ENCODE data around the gene SERPINA12. TPM values are rescaled to one million over a fixed set of nuclear protein-coding genes. Genes with fewer than 3 reads are reported as not detected.
"Not testable (repeated sequence)": the region's sequence is repeated elsewhere in the genome, so short reads cannot be mapped to it uniquely, and the experiment has no call there.

SERPINA12 gene
- total RNA-seq, 1 donor from 2014 or later, result not detected

- no peak for DNase-seq (ENCODE audit: low read depth, low spot score)
These were observed 28.9 kb upstream of the SERPINA12 start for GRCh38 chr14:94538070-94538740.

DNA sequence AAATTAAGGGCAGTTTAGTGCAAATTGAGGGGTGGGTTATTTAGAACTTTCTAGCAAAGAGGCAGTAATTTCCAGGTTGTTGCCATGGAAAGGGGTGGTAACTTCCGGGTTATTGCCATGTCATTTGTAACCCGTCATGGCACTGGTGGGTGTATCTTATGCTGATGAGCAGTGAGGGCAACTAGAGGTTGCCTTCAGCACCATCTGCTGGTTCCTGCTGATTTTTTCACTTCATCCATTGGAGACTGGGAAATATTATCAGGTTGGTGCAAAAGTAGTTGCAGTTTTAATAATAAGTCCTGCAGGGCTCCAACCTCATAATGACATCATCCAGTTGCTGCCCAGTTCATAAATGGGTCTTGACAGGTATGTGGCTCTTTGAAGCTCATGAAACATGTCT is 27.6 kb upstream of the SERPINA12 start:
- DNase-seq (ENCODE audit: low read depth, low spot score), result no peak

DNA sequence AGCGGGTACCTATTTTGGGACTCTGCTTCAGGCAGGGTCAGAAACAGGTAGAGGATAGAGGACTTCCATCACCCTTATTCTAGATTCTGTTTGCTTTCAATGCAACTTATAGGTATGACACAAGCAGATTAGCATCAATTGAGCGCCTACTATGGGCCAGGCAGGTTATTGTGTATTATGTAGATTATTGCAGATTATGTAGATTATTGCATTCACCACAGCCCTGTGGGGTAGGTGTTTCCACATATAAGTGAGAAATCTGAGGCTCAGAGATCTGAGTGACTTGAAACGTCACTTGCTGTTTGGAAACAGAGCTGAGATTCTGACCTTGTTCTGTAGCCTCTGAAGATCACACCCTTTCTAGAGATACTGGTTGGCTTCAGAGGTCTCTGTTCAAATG is 26.2 kb upstream of the SERPINA12 start:
- DNase-seq (ENCODE audit: low read depth, low spot score), result no peak

GRCh38 chr14:94532447-94532846 is 23.2 kb upstream of the SERPINA12 start:
- DNase-seq (ENCODE audit: low read depth, low spot score), result no peak

DNA sequence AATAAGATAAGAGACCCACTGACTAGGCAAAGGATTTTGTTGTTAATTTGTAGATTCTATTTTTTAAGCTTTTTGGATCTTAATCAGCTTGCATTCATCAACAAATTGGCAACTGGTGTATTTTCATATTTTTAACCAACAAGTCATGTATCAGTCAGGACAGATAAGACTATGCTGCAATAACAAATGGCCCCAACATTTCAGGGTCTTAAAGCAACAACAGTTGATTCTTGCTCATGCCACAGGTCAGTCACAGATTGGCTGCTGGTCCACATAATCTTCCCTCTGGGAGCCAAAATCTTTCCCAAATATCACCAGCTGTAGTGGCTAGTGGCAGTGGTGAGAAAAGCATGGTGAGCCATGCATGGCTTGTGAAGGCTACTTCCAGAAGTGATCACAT is 21.9 kb upstream of the SERPINA12 start:
- DNase-seq (ENCODE audit: low read depth, low spot score), result no peak

DNA sequence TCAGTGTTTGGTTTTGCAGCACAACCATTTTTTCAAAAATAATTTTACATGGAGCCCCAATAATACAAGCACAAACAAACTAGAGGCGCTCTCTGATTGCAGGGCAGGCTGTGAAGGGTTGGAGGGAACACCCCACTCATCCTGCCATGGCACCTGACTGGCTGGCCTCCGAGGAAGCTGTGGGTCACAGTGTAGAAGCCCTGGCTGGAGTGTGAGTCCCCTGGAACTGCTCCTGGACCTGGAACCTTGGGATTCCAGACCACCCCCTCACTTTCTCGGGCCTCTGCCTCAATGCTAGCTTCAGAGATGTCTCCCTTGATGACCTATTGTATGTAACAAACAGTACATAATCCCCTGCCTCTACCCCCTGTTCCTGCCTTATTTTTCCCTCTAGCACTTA is 14.8 kb upstream of the SERPINA12 start:
- no peak for DNase-seq (ENCODE audit: low read depth, low spot score)

DNA sequence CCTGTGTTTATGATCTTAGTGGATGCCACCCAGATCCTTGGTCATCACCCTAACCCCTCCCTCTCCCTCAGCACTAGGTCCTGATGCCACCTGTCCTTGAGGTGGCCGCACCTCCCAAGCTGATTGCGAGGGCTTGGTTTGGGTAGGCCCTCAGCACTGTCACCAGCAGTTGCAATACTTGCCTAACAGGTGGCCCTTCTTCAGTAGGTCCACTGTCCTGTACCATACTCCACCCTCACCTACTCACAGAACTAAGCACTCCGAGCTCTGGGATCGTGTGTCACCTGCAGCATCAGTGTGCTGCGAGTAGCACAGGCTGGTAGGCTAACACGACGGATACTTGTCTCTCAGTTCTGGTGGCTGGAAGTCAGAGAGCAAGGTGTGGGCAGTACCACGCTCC is 14.0 kb upstream of the SERPINA12 start:
- no peak for DNase-seq (ENCODE audit: low read depth, low spot score)

GRCh38 chr14:94522115-94522724 is 13.0 kb upstream of the SERPINA12 start:
- DNase-seq (ENCODE audit: low read depth, low spot score), result no peak

DNA sequence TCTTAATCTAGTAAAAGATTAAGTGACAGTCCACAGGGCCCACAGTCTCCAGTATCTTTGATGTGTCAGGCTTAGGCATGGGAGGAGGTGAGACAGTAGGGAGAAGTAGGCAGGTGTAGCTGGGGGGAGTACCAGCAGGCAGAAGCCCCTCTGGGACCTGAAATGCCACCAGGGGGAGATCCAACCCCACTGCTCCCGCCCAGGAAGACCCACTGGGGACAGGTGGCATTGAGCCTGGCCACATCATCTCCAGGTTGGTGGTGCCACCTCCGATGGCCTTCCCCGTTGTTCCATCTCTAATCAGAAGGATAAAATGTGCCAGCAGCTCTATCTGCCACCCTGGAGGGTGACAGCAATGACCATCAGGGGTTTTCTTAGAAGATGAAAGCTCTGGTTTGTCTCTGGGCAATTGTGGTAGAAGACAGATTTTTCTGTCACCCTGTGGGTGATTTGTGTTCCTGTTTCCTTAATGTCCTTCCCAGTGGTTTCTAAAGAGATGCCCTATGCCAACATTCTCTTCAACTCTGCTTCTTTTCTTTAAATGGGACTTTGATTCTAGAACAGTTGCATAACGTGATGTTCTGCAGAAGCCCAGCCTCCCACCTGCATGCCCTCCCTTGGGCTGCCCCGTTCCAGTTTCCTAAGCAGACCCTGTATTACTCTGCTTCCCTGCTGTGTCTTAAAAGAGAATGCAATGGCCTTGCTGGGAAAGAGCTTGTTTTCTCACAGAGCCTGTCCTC is 12.3 kb upstream of the SERPINA12 start:
- DNase-seq (ENCODE audit: low read depth, low spot score), result no peak

GRCh38 chr14:94517641-94518257 is 8.5 kb upstream of the SERPINA12 start:
- DNase-seq (ENCODE audit: low read depth, low spot score), result no peak

GRCh38 chr14:94517248-94517640 is 8.0 kb upstream of the SERPINA12 start:
- DNase-seq (ENCODE audit: low read depth, low spot score), result no peak

GRCh38 chr14:94515856-94516255 is 6.6 kb upstream of the SERPINA12 start:
- DNase-seq (ENCODE audit: low read depth, low spot score), result no peak

DNA sequence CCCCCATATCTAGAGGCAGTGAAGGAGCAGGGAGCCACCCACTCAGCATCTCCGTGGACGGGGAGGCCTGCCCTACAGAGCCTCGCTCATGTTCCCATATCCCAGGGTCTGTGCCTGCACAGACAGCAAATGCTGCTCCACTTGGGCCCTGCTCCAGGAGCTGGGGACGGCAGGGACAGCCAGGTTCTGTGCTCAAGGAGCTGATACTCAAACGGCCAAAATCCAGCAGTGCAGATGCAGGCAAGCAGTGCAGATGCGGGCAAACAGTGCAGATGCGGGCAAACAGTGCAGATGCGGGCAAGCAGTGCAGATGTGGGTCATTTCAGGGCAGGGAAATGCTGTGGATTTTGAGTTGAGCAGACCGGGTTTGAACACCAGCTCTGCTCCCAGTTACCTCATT is 6.2 kb upstream of the SERPINA12 start:
- DNase-seq (ENCODE audit: low read depth, low spot score), result no peak

DNA sequence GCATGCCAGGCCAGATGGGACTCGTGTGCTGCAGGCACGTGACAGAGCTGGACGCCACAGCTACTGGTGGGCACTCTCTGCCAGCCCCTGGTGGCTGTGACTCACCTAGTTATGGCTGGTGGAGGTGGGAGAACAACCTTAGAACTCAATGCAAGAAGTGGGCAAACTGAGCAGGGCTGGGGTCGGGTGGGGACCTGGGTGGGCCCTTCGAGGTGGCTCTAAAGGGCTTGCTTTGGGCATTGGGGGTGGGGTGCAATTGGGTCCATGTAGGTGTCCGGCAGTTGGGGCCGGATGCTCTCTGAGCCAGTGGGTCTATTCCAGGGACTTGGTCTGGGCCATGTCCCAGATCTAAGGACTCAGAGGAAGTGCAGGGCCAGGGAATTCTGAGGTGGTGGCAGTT is 5.1 kb upstream of the SERPINA12 start:
- no peak for DNase-seq (ENCODE audit: low read depth, low spot score)

DNA sequence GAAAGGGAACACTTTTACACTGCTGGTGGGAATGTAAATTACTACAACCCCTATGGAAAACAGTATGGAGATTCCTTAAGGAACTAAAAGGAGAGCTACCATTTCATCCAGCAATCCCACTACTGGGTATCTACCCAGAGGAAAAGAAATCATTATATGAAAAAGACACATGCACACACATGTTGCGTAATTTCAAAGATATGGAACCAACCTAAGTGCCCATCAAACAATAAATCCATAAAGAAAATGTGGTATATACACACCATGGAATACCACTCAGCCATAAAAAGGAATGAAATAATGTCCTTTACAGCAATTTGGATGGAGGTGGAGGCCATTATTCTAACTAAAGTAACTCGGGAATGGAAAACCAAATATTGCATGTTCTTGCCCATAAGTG is 1.2 kb upstream of the SERPINA12 start:
- not testable (repeated sequence) for DNase-seq (ENCODE audit: low read depth, low spot score)

DNA sequence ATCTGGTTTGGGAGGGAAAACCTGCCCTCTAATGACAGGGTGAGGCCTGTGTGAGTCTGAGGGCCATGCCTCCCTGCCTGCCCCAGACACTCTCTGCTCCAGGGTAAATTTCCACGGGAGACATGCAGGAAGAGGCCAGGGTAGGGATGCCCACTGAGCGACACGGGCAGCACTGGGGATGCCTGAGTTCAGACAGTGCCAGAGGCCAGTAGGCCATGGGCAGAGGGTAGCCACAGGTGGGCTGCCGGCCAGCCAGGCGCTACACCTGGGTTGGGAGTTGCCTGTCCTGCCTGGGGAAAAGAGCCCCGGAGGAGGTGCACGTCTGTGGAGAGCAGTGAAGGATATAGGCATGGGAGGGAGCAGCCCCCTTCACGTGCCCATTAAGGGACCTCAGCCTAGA is 3.6 kb downstream of the SERPINA12 start:
- DNase-seq (ENCODE audit: low read depth, low spot score), result no peak

GRCh38 chr14:94505206-94505605 is 4.1 kb downstream of the SERPINA12 start:
- DNase-seq (ENCODE audit: low read depth, low spot score), result no peak

DNA sequence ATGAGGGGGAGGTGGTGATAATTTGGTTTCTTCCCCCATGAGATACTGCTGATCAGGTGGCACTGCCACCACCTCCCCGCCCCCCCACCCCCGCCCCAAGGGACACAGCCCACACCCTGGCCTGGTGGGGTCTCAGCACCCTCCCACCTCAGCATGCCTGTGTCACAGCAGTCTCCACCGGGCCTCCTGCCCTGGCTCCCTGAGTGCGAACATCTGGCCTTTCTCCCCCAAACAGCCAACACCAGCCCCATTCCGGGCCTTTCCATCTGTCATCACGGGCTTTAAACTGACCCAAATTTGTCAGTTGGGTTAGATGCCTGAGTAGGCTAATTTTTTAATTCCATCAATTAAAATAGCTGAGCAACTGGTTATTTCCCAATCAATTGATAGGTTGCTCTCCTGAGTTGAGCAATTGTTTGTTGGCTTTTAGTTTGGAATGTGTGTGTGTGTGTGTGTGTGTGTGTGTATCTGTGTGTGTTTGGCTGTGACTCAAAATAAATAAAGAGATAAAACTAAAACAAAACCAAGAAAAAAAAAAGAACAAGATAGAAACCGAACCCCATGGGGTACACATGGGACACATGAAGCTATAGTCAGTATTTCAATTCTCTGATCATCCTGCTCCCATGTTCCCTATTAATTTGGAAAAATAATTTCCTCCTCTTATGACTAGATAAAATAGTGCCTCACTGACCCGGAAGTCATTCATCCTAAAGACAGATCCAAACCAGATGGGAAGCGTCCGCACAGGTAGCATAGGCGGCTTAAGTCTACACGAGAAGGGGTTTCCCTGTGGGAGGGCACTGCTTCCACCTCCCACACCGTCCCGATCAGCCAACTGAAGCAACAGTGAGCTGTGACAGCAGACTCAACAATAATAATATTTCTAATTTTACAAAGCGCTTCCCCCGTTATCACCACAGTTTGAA is 7.4 kb downstream of the SERPINA12 start:
- DNase-seq (ENCODE audit: low read depth, low spot score), result no peak

GRCh38 chr14:94500264-94500663 is 9.0 kb downstream of the SERPINA12 start:
- DNase-seq (ENCODE audit: low read depth, low spot score), result no peak

DNA sequence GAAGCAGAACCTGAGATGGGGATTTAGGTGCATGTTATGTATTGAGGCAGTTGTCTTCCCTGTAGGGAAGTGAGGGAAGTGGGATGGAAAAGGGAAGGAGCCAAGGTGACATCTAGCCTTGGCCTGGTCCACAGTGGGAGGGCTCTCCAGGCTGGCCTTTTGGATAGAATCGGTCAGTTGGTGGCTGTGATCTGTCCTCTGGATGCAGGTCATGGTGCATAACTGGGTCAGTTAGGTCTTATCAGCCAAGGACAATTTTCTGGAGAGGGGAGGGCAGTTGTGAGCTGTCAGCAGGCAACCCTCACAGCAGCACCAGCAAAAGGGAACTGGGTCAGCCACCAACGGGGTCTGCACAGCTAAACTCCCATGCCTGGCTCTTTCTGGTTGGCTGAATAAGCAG is 9.6 kb downstream of the SERPINA12 start:
- no peak for DNase-seq (ENCODE audit: low read depth, low spot score)

GRCh38 chr14:94498215-94498614 is 11.1 kb downstream of the SERPINA12 start:
- no peak for DNase-seq (ENCODE audit: low read depth, low spot score)
